Measurements from ENCODE around the gene ADAMTS12. TPM values are rescaled to one million over a fixed set of nuclear protein-coding genes. Genes with fewer than 3 reads are reported as not detected.
A peak's percentile ranks its signal among the peaks of the same experiment; 100 is the strongest.

Gene ADAMTS12
- total and polyA plus RNA-seq, 10 of the 15 experiments (the other 5 are each of a cell fraction or from before 2014, with no cell fraction given): 0.11 to 35.8 (median 20.7) TPM

GRCh38 chr5:33675958-33676464, 215.8 kb downstream of the ADAMTS12 start (continued):
- TF ChIP-seq IKZF2 (IDR thresholded peaks at IDR 0.05): peak; percentile 91 to 97
- 0 out of 2 replicates have a peak, but pooled peaks have one; percentile 0 for TF ChIP-seq NKRF (conservative IDR thresholded peaks at IDR 0.05)
- TF ChIP-seq DPF2 (IDR thresholded peaks at IDR 0.05): peak; percentile 66; the same call in 1 of the 2 replicates
- no peak for TF ChIP-seq TCF3 (IDR thresholded peaks at IDR 0.05; ENCODE audit: borderline replicate concordance, insufficient read depth, low read depth, low read length)
- TF ChIP-seq NR2C2 (IDR thresholded peaks at IDR 0.05; ENCODE audit: borderline replicate concordance, control insufficient read depth, insufficient read length, low read depth): no peak
- peak; percentile 97 for TF ChIP-seq SPI1 (IDR thresholded peaks at IDR 0.05; ENCODE audit: borderline replicate concordance, insufficient read depth, low read depth, low read length)
- no peak for TF ChIP-seq BHLHE40 (IDR thresholded peaks at IDR 0.05; ENCODE audit: borderline replicate concordance in 1 of 2, low read depth in 2 of 2, low read length in 1 of 2)
- TF ChIP-seq CREM (IDR thresholded peaks at IDR 0.05; ENCODE audit: low read depth): 0 out of 2 replicates have a peak, but pooled peaks have one; percentile 7
- no peak for TF ChIP-seq CBFB (IDR thresholded peaks at IDR 0.05; ENCODE audit: low read depth)
- peak; percentile 72 for TF ChIP-seq ATF2 (IDR thresholded peaks at IDR 0.05; ENCODE audit: low read length)
- TF ChIP-seq MTA2 (IDR thresholded peaks at IDR 0.05; ENCODE audit: low read depth): peak; percentile 81; the same call in 1 of the 2 replicates
- 0 out of 2 replicates have a peak, but pooled peaks have one; percentile 21 for TF ChIP-seq ZNF217 (IDR thresholded peaks at IDR 0.05)
- TF ChIP-seq RAD51 (IDR thresholded peaks at IDR 0.05): 0 out of 2 replicates have a peak, but pooled peaks have one; percentile 18
- no peak for TF ChIP-seq POU2F2 (IDR thresholded peaks at IDR 0.05; ENCODE audit: borderline replicate concordance, low read depth, low read length)
- 0 out of 2 replicates have a peak, but pooled peaks have one; percentile 22 for TF ChIP-seq ATF7 (IDR thresholded peaks at IDR 0.05; ENCODE audit: low read depth)
- no peak for TF ChIP-seq ESRRA (IDR thresholded peaks at IDR 0.05; ENCODE audit: low read length)
- peak; percentile 82 for TF ChIP-seq MEF2B (IDR thresholded peaks at IDR 0.05; ENCODE audit: partially characterized antibody, poor library complexity, severe bottlenecking)
